HG03520 (cell line): ENCODE data around the gene CDKAL1.

ENCODE experiments used
- ATAC-seq: cut with Tn5 transposase; IDR thresholded peaks from one replicate; pipeline ENCODE4 v1.9.1; 2021; ENCODE audit warnings: mild to moderate bottlenecking, moderate library complexity; ENCODE audit not compliant: unreplicated experiment

CDKAL1 gene

GRCh38 chr6:21150667-21151066, 616.4 kb downstream of the CDKAL1 start:
- ATAC-seq = no peak

GRCh38 chr6:21151119-21151518, 616.9 kb downstream of the CDKAL1 start:
- no peak for ATAC-seq

- ATAC-seq = no peak
Measured at GRCh38 chr6:21151530-21151929, 617.3 kb downstream of the CDKAL1 start.

GRCh38 chr6:21157186-21157929, 623.1 kb downstream of the CDKAL1 start:
- ATAC-seq = peak; percentile 82

- no peak for ATAC-seq
Measured at GRCh38 chr6:21158149-21158548, 623.9 kb downstream of the CDKAL1 start.

GRCh38 chr6:21158873-21159272, 624.6 kb downstream of the CDKAL1 start:
- no peak for ATAC-seq

- ATAC-seq = no peak
Measured at GRCh38 chr6:21159465-21159864, 625.2 kb downstream of the CDKAL1 start.

- no peak for ATAC-seq
Measured at GRCh38 chr6:21161707-21162106, 627.5 kb downstream of the CDKAL1 start.

- ATAC-seq = no peak
Measured at GRCh38 chr6:21163110-21163837, 629.0 kb downstream of the CDKAL1 start.

GRCh38 chr6:21163838-21164180, 629.6 kb downstream of the CDKAL1 start:
- no peak for ATAC-seq

- peak; percentile 78 for ATAC-seq
Measured at GRCh38 chr6:21164768-21165326, 630.6 kb downstream of the CDKAL1 start.

- no peak for ATAC-seq
Measured at GRCh38 chr6:21166754-21167153, 632.5 kb downstream of the CDKAL1 start.

GRCh38 chr6:21167790-21168189, 633.5 kb downstream of the CDKAL1 start:
- ATAC-seq = no peak

GRCh38 chr6:21171801-21172200, 637.5 kb downstream of the CDKAL1 start:
- ATAC-seq = no peak

- ATAC-seq = no peak
Measured at GRCh38 chr6:21173031-21173430, 638.8 kb downstream of the CDKAL1 start.

GRCh38 chr6:21173678-21174077, 639.4 kb downstream of the CDKAL1 start:
- no peak for ATAC-seq

- ATAC-seq = no peak
Measured at GRCh38 chr6:21176197-21176596, 641.9 kb downstream of the CDKAL1 start.

- ATAC-seq = no peak
Measured at GRCh38 chr6:21180155-21180554, 645.9 kb downstream of the CDKAL1 start.

- no peak for ATAC-seq
Measured at GRCh38 chr6:21180800-21181337, 646.6 kb downstream of the CDKAL1 start.

GRCh38 chr6:21181866-21182265, 647.6 kb downstream of the CDKAL1 start:
- ATAC-seq = no peak

- ATAC-seq = no peak
Measured at GRCh38 chr6:21182589-21182988, 648.3 kb downstream of the CDKAL1 start.
